HT-29 (cell line): ENCODE data around the gene PLCB2. TPM values are rescaled to one million over a fixed set of nuclear protein-coding genes. Genes with fewer than 3 reads are reported as not detected.
A peak's percentile ranks its signal among the peaks of the same experiment; 100 is the strongest.

Experiments used
- DNase-seq: peaks from one replicate; pipeline ENCODE4 v3.0.0-alpha.2; 2015; ENCODE audit warnings: low spot score
- total RNA-seq: library from RNA; depleted of rRNA; stranded (reverse); fragments of >200 nt; shearing (Covaris generic); gene quantifications from 2 replicates; pipeline ENCODE4 v1.2.3, GENCODE V29; 2014

The PLCB2 gene
- total RNA-seq, 1 experiment from 2014 or later = 0.38 TPM

DNA sequence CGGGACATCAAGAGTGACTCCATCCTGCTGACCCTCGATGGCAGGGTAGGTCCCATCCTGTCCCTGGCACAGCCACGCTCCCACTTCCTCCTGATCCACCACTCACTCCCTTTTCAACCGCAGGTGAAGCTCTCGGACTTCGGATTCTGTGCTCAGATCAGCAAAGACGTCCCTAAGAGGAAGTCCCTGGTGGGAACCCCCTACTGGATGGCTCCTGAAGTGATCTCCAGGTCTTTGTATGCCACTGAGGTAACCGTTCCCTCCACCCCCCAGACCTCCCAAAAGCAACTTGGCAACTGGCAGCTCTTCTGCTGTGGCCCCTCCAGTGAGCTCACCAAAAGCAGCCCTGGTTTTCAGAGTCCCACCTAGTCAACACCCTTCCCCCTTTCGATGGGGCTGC is 34.3 kb downstream of the PLCB2 start:
- DNase-seq = no peak

DNA sequence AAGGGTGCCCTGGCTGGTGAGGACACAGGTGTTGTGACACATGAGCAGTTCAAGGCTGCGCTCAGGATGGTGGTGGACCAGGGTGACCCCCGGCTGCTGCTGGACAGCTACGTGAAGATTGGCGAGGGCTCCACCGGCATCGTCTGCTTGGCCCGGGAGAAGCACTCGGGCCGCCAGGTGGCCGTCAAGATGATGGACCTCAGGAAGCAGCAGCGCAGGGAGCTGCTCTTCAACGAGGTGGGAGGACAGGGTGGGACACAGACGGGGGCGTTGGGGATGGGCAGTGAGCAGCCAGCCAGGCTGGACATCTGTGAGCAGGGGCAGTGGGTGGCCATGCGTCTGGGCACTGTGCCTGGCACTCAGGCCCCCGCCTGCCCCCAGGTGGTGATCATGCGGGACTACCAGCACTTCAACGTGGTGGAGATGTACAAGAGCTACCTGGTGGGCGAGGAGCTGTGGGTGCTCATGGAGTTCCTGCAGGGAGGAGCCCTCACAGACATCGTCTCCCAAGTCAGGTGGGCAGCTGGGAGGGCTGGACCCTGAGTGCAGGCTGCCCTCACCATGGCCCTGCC is 35.2 kb downstream of the PLCB2 start:
- DNase-seq = peak; percentile 59

GRCh38 chr15:40271685-40272484 is 35.9 kb downstream of the PLCB2 start:
- no peak for DNase-seq

- no peak for DNase-seq
Measured at GRCh38 chr15:40270246-40270995, 37.3 kb downstream of the PLCB2 start.

- no peak for DNase-seq
Measured at GRCh38 chr15:40269604-40270003, 38.1 kb downstream of the PLCB2 start.

- DNase-seq = no peak
Measured at GRCh38 chr15:40267670-40268069, 40.1 kb downstream of the PLCB2 start.

DNA sequence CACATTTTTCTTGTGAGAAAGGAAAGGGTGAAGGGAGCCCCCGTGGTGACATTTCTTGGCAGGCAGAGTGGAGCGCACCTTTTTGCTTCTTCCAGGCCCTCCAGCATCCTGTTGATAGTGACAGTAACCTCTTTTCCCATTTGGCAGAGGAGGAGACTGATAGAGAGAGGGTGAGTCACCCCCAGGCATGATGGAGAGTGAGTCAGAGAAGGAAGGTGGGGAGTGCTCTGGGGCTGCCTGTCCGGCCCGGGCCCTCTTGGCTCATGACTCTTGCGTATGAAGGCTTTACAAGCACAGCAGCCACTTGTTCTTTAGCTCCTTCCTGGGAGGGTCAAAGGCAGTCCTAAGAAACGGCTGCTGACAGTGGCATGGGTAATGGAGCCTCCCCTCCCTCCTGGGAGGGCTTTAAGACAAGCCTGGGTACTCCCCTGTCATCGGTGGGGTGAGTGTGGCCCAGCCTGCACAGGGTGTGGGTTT is 40.9 kb downstream of the PLCB2 start:
- peak; percentile 94 for DNase-seq

GRCh38 chr15:40265875-40266274 is 41.9 kb downstream of the PLCB2 start:
- DNase-seq = no peak

- no peak for DNase-seq
Measured at GRCh38 chr15:40265355-40265754, 42.4 kb downstream of the PLCB2 start.

DNA sequence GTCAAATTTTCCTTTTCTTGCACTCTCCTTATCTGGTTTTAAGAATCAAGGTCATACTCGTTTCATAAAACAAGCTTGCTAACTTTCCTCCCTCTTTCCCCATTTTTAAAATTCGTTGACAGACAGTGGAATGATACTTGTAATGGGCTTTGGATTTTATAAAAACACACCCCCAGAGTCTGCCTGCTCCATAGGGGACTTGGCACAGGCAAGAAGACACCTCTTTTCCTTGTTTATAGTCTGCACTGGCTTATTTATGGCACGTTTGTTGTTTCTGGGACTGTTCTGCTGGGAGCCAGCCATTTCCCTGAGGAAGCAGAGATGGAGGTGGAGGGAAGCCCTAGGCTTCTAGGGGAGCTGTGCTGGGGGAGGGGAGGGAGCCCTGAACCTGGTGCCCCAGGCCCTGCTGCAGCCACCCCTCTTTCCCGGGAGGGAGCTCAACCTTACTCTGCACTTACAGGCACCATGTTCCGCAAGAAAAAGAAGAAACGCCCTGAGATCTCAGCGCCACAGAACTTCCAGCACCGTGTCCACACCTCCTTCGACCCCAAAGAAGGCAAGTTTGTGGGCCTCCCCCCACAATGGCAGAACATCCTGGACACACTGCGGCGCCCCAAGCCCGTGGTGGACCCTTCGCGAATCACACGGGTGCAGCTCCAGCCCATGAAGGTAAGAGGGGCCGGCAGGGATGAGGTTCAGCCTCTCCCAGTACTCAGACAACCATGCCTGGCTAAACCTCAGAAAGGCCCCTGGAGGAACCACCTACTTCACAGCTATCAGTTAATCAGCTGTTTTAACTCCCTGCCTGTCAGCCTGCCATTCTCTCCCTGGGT is 43.2 kb downstream of the PLCB2 start:
- no peak for DNase-seq

DNA sequence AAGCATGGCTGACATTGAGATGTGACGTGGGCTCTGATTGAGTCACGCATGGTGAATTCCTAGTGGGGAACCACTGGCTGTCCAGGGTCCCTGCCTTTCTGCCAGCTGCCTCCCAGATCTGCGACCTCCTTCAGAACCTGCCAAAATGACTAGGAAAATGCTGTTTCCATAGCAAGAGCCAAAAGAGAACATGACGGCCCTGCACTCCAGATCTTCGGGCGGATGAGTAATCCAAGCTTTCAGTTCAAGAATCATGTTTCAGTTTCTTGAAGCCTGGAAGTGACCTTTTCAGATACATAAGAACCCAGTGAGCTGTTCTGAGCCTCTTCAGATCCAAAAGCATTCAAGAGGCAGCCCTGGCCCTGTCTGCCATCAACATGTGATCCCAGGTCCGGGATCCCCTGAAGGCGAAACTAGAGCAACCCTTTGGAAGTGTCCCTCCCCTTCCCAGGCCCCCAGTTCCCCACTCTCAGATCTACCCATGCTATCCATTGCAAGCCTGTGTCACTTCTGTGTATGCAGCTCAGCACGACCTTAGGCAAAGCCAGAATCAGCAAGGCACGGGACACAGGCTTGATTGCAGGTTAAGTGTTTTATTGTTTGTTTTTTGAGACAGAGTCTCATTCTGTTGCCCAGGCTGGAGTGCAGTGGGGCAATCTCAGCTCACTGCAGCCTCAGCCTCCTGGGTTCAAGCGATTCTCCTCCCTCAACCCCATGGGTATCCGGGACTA is 44.5 kb downstream of the PLCB2 start:
- DNase-seq = no peak

GRCh38 chr15:40259021-40259420 is 48.7 kb downstream of the PLCB2 start:
- DNase-seq = no peak

GRCh38 chr15:40258544-40258943 is 49.2 kb downstream of the PLCB2 start:
- no peak for DNase-seq

DNA sequence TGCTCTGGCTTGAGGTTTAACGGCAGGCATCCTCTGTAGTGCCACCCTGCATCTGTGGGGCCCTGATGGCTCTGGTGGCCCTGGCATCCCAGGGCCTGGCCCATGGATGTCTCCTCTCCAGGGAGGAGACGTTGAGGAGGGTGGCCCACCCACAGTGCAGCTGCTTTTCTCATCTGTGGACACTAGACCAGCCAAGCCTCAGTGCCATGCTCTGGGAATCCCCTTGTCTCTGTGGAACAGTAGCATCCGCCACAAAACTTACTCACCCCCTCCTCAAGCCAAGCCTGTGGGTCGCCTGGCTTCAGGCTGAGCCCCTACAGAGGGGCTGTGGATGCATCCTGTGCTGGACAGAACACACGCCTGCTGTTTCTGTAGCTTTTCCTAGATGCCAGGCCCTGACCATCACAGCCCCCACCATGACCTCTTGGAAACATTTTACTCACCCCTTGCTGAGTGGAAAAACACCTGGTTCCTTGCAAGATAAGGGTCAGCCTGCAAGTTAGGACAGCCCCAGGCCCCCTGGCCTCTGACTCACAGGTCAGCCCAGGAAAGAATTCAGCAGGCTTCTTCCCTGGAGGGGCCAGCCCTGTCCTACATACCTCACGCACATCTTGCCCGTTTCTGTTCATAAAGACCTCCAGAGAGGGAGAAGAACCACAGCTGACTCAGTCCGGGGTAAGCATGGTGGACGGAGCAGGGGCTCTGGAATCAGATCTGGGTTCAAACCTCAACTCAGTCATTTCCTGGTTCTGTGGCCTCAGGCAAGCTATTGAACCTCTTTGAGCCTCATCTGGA is 49.9 kb downstream of the PLCB2 start:
- DNase-seq = no peak

GRCh38 chr15:40256638-40257235 is 51.0 kb downstream of the PLCB2 start:
- DNase-seq = no peak

DNA sequence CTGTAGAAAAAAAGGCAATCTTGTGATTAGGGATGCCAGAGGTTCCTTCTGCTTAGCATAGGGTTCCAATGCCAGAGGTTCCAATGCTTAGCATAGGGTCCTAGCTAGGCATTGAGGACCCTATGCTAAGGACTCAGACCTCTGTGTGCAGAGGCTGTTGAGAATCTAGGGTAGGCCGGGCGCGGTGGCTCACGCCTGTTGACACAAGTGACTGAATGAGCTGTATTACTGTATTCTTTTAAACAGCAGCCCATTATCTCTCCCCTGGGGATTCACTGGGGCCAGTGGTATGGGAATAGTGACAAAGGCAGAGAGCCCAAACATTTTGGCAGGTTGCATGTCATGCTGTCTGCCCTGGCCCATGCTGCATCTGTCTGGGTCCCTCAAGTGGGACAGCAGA is 52.7 kb downstream of the PLCB2 start:
- DNase-seq = no peak

DNA sequence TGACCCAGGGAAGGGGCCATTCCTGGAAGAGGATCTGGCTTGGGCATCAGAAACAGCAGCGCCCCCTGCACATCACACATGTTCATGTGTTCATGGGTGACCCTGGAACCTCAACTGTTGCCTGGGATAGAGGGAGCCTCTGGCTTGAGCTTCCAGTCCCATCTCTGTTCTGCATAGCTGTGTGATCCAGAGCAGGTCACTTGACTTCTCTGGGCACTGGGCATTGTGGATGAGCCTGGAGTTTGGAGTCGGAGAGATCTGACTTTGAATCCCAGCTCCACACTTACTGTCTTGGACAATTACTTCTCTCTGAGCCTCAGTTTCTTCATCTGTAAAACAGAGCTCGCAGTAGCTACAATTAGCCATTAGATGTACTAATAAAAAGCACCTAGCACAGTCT is 53.3 kb downstream of the PLCB2 start:
- no peak for DNase-seq

DNA sequence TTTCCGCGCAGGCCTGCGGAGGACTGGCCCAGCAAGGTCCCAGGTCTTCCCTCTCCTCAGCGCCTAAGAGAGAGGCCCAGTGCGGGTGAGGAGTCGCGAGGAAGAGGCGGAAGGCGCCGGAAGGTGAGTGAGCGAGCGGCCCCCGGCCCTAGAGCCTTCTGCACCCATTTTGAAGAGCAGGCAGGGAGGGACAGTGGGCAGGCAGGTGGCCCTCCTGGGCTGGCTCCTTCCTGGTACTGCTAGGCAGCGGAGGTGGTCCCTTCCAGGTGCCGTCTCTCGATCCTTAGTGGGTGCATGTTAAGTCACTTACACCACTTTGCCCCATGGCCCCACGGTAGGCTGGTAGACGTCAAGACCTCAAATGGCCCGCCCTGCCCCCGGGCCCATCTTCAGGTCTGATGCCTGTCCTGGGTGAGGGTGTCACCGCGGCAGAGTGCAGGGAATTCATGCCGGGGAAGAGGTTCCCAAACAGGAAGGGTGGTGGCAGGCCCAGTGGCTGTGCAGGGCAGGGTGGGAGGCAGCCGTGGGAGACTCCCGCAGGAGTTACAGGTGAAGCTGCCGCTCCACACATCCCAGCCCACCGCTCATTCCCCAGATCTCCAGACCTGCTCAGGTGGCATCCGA is 54.5 kb downstream of the PLCB2 start:
- peak; percentile 43 for DNase-seq
